GM19372 (cell line): ENCODE results near the gene P4HB.
"Not testable (repeated sequence)": the region's sequence is repeated elsewhere in the genome, so short reads cannot be mapped to it uniquely, and the experiment has no call there.

Experiments used
- ATAC-seq: cut with Tn5 transposase; IDR thresholded peaks from one replicate; pipeline ENCODE4 v1.9.1; 2021; ENCODE audit warnings: mild to moderate bottlenecking, low read depth, moderate library complexity; ENCODE audit not compliant: unreplicated experiment

The P4HB gene

DNA sequence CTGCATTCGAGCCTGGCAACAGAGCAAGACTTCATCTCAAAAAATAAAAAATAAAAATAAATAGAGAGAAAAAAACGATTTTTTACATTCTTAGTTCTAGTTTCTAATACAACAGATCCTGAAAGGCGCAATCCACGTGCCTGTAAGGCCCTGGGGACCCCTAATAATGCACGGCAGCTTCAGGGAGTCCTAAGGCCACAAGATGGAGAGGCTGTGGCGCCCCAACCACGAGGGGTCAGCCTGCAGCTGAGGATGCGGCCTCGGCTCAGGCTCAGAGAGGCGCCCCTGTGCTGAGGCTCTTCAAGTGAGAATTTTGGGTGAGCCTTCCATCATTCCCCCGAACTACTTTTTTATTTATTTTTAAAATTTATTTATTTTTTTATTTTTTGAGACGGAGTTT is 10.9 kb downstream of the P4HB start:
- ATAC-seq, result no peak

DNA sequence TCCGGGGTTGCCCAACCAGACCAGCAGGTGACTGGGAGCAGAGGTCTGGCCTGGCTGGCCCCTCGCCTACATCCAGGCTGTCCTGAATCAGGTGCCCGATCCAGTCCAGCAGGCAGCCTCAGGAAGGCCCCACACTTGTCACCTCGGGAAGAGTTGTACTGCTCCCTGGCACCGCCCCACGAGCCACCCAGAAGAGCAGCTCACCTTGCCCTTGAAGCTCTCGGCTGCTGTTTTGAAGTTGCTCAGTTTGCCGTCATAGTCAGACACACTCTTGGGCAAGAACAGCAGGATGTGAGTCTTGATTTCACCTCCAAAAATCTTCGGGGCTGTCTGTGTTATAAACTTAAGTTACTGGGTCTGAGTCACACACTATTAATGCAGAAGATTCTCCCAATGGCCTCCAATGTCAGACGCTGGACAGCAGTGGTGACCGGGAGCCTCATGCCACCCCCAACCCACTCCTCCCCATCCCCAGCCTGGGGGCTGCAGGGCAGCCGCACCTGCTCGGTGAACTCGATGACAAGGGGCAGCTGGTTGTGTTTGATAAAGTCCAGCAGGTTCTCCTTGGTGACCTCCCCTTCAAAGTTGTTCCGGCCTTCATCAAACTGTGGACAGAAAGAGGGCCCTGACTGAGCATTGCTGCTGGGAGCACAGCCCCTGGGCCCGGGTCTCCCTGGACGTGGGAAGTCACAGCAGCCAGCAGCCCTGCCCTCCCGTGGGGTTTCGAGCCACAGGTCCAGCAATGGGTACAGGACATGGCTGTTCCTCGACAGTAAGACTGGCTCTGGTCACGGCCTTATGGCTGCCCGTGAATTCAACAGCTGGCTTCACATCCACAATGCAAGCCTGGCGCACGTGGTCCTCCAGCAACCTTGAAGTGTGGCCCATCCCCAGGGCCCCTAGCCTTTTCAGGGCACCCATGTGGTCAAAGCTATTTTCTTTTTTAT is 13.3 kb downstream of the P4HB start:
- ATAC-seq, result no peak

DNA sequence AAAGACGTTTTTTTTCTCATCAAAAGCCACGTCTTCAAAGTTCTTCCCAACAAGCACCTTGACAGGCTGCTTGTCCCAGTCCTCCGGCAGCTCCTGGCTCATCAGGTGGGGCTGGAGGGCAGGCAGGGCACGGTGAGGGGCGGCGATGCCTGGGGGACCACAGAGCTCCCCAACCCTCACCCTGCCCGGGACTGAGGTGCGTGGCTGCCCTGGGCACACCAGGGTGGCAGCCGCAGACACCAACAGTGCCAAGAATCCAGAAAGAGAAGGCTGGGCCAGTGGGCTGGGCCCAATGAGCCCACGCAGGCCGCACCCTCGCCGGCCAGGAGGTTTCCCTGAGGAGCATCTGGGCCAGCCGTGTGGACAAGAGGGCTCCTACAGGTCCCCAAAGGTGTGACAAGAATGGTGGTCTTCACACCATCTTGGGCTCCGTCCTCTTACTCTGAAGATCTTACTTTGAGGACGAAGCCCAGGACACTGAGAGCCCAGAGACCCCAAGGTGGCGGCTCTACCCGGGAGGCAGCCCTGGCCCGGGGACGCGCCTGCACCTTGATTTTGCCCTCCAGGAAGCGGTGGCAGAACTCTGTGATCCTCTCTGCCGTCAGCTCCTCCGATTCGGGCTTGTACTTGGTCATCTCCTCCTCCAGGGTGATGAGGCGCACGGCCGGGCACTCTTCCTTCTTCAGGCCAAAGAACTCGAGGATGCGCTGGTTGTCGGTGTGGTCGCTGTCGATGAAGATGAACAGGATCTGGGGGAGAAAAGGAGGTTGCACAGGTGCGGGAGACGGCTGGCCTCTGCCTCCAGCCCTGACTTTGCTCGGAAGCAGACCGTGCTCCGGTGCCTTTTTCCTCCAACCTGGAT is 14.2 kb downstream of the P4HB start:
- no peak for ATAC-seq

DNA sequence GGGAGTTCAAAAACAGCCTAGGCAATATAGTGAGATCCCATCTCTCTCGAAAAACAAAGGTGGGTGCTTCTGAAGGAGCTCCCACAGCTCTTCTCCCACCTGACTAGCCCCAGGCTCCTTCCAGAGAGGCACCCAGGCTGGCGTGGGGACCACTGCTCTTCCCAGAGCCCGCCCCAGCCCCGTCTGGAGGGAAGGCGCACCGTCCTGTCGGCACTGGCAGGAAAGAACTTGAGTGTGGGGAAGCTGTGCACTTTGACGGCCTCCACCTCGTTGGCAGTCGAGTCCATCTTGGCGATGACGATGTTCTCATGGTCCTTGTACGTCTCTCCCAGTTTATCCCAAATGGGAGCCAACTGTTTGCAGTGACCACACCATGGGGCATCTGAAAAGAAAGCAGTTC is 15.0 kb downstream of the P4HB start:
- ATAC-seq, result no peak

DNA sequence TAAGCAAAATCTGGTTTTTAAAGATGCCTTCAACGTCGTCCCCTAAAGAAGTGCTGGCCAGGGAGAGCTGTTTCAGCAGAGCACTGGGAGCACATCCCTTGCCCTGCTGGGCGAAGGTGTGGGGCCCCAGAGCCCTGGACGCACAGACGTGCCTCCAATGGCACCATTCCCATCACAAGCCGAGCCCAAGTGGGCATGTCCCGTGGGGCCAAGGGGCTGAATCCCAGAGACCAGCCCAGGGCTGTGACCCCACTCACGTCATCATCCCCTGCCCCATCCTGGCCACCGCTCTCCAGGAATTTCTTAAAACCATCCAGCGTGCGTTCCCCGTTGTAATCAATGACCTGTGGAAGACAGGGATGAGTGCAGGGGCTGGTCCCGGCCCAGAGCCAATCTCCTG is 15.4 kb downstream of the P4HB start:
- no peak for ATAC-seq

DNA sequence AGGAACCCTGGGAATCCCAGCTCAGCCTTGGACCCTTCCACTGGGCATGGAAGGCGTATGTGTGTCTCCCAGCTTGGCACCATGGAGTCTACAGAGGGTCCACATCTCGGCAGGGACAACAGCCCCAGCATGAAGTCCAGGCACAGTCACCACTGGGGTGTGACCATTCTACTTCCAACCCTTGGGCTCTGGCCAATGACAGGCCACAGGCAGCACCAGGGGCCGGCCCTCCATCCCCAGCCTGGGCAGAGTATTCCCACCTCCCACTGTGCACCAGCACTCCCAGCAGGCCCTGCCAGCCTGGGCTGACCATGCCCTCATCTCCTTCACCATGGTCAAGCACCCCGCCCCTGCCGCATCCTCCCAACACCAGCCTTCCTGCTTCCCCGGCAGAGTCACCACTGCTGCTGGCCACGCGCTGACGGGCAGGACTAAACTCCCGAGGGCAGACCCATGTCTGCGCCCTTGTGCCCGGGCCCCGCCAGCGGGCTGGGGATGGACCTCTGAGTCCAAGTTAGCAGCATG is 15.9 kb downstream of the P4HB start:
- ATAC-seq, result no peak

DNA sequence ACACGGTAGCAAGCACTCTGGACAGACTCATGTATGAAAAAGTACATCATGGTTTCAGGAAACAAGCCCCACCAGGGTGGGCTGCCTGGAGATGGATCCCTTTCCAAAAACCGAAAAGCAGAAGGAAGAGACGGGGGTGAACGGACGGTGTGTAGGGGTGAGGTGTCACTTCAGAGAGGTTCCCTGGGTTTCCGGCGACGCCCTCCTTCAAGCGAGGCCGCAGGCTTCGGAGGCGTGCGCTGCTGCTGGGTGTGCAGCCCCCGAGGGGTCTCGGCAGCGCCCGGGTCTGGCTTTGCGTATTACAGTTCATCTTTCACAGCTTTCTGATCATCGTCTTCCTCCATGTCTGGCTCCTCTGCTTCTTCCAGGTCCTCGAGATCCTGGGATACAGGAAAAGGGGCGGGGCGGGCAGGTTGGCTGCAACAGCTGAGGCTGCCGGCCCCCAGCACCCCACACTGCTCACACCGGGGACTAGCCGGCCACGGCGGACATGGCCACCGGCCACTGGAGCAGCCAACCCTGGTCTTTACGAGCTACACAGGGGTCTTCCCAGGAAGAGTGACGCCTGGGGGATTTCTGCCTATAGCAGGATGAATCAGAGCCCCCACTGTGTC is 16.5 kb downstream of the P4HB start:
- ATAC-seq, result no peak

DNA sequence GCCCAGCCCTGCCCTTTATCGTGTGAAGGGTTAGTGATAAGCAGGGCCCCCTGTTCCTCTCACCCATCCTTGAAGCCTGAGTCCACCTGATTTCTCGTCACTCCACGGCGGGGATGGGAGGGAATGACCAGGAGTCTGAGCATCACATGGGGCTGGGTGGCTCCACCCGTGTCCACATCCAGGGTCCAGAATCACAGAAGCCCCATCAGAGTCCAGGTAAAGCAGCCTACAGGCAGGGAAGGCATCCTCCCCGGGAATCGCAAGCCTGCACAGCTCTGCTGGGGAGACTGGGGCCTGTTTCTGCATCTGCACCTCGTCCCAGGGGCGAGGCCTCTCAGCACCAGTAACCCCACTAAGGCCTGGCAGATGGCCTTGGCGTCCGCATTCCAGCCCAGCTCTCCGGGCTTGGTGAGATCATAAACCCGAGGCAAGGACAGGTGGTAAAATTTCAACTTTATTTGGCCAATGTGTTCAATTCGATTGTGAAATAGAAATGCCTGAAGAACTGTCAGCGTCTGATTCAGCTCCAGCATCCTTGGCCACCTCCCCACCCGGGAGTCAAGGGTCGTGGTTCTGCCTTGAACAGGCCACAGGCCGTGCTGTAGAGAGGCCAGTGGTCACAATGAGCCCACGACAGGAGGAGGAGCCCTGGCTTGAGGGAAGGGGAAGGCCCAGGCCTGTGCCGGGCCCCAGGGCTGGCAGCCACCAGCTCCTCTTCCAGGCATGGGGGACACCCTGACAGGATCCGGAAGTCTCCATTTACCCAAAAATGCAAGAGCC is 17.4 kb downstream of the P4HB start:
- ATAC-seq, result no peak

DNA sequence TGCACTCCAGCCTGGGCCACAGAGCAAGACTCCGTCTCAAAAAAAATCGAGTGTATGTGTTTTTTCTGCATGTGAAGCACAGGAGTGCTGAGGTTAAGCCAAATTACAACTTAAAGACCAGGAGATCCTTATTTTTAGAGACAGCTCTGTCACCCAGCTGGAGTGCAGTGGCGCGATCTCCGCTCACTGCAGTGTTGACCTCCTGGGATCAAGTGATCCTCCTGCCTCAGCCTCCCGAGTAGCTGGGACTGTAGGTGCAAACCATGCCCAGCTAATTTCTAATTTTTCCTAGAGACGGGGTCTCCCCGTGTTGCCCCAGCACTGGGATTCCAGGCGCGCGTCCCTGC is 18.0 kb downstream of the P4HB start:
- ATAC-seq, result no peak

DNA sequence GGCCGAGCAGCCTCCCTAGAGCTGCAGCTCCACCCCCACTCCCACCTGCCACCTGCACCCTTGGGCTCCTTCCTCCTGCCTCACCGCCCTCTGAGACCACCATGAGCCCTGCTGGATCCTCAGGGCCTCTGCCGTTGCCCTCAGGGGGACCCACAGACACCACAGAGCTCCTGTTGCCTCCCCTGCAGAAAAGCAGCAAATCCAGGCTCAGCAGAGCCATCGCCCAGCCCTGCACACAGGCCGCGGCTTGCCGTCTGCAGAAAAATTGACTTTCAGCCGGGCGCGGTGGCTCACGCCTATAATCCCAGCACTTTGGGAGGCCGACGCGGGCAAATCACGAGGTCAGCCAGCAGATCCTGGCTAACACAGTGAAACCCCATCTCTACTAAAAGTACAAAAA is 18.5 kb downstream of the P4HB start:
- no peak for ATAC-seq

DNA sequence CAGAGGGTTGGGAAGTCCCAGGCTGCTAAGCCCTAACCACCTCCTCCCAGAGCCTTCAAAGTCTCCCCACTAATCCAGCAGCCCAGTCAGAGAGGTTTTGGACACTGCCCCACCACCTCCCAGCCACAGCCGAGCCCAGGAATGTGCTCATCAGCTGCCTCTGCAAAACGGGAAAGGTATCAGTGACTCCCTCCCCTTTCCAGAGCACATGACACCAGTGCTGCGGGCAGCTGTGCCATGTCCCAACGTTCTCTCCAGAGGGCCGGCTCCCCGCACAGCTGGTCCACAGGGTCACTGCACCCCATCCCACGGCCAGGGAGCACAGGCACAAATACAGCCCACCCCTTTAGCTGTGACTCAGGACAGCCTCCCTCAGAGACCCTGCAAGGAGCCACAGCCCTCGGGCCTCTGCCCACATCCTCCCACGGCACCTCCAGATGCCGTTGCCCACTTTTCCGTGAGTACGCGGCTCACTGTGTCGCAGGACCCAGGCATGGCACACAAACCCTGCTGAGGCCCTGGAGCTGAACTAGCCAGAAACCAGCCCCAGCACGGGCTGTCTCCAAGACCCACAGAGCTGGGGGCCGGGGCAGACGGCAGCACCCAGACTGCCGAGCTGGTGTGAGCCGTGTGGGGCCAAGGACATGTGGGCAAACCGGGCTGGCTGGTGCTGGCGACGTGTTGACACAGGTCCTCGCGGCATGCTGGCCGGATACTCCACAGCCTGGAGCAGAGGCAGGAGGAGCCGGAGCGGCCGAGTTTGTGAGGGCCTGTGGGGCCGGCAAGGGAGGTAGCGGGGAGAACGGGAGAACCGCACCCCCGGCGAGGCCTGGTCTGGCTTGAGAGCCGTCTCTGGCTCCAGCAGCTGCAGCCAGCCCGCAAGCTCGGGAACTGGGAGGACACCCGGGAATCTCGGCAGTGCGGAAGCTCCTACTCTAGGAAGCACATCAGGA is 19.2 kb downstream of the P4HB start:
- ATAC-seq, result no peak

DNA sequence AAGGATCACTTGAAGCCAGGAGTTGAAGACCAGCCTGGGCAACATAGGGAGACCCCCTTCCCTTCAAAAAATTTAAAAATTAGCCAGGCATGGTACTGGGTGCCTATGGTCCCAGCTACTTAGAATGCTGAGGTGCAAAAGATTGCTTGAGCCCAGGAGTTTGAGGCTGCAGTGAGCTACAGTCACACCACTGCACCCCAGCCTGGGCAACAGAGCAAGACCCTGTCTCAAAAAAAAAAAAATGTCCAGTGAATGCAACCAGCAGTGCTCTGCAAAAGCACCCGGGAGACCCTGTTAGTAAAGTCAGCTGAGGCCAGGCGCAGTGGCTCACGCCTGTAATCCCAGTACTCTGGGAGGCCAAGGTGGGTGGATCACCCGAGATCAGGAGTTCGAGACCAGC is 20.3 kb downstream of the P4HB start:
- not testable (repeated sequence) for ATAC-seq

DNA sequence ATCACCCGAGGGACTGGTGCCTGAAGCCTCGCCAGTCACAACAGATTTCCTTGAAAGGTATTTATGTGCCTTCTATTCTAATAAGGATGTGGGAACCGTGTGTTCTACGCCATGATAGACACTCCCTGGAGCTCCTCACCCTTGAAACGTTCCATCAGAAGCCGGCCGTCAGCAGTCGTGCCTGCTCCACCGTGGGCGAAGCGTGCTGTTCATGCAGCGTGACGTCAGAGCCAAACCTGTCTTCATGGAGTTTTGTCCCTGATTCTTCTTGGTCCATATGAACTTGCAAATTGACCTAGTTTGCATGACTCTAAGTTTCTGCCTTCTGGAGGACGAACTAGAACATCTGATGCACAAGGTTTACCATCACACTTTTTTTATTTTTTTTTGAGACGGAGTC is 21.0 kb downstream of the P4HB start:
- ATAC-seq, result no peak

DNA sequence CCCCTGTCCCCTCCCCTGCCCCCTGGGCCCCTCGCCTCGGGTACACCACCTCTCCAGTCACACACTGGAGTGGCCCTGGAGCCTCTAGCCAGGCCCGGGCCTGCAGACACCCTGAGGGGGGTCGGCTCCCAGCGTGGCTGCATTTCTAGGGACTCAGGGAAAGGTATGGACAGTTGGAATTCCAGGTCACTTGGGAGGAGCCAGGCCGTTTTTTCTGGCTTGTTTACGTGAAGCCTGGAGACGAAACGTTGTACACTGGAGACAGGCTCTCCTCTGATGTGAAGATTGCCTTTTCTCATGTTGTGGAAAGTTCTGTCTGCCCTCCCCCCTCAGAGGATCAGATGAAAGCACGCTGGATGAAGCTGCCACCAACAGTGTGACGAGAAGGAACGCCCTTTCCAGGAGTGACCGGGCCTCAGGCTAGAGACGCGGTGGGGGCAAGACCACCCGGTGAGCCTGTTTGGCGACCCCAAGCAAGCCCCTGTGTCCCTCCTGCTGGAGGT is 21.5 kb downstream of the P4HB start:
- no peak for ATAC-seq

DNA sequence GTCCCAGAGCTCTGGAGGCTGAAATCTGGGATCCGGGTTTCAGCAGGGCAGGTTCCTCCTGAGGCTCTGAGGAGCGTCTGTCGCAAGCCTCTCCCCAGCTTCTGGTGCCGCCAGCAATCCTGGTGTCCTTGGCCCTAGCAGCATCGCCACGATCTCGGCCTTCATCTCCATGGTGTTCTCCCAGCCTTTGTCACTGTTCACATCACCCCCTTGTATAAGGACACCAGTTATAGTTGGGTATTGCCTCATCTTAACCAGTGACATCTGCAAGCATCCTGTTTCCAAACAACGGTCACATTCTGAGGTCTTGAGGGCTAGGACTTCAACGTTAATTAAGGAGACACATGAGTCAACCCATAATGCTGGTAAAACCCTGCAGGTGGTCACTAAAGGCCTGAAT is 22.7 kb downstream of the P4HB start:
- ATAC-seq, result no peak

DNA sequence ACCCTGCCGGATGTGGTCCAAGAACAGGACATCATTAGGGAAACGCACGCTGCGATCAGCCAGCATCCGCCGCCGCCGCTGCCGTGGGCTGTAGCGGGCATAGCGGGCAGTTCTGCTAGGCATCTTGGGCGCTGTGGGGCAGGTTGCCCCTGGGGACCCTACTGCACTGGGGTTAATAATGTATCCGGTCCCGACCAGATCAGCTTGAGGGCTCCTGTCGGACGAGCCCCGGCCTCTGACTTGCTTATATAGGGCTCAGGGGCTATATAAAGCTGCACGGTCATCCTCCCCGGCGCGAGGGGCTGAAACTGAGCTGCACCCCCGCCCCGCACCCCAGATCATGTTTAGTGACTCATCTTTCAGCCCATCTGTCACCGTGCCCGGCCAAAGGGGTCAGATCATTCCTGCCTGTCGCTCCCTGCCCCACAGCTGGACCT is 25.5 kb downstream of the P4HB start, which contains the start of gene PPP1R27:
Gene PPP1R27 (minus strand): TSS at position 220 of the 437 bp plus-strand sequence. CDS start 97 bp downstream, at position 123.
- no peak for ATAC-seq

DNA sequence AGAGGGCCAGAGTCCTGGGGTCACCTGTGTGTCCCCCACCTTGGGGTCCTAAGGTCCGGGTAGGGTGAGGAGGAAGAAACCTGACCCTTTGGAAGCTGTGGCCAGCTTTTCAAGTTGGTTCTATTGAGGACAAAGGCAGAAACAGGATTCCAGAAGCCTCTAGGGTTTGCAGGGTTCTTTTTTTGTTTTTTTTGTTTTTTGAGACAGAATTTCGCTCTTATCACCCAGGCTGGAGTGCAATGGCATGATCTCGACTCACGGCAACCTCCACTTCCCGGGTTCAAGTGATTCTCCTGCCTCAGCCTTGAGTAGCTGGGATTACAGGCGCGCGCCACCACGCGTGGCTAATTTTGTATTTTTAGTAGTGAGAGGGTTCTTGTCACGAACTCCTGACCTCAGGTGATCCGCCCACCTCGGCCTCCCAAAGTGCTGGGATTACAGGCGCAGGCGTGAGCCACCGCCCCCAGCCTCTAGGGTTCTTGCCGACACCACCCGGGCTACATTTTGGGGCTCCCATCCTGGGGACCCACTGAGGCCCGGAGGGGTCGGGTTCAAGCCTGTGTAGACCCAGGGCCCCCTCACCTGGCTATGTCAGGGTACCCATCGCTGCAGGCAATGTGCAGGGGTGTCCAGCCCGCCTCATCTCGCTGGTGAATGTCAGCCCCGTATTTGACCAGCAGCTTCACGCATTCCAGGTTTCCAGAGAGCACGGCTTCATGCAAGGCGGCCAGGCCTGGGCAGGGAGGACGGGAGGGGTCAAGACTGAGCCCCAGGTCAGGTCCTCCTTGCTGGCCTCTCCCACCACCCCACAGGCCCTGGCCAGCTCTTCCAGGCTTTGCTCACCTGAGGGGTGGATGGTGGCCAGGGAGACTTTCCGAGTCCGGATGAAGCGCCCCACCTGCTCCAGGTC is 26.2 kb downstream of the P4HB start:
- ATAC-seq, result no peak
